HUES6 (cell line): ENCODE measurements around the gene CNNM4.

Experiments
- H3K27ac ChIP-seq: 2 replicates; pipeline ENCODE4 v1.7.0; 2013; ENCODE audit warnings: low read depth, mild to moderate bottlenecking, low read length, inconsistent platforms
- H3K27me3 ChIP-seq: 2 replicates; pipeline ENCODE4 v1.6.1; 2013; ENCODE audit warnings: low read length; ENCODE audit not compliant: control insufficient read depth, insufficient read depth
- H3K36me3 ChIP-seq: 2 replicates; pipeline ENCODE4 v1.6.1; 2013; ENCODE audit warnings: low read length; ENCODE audit not compliant: control insufficient read depth, insufficient read depth
- H3K4me1 ChIP-seq: 2 replicates; pipeline ENCODE4 v1.6.1; 2013; ENCODE audit warnings: low read length; ENCODE audit not compliant: control insufficient read depth, insufficient read depth
- H3K4me3 ChIP-seq: 2 replicates; pipeline ENCODE4 v1.5.1; 2013; ENCODE audit warnings: low read depth, low read length
- H3K9ac ChIP-seq: one replicate; pipeline ENCODE4 v1.6.1; 2013; ENCODE audit warnings: mild to moderate bottlenecking, low read length
- H3K9me3 ChIP-seq: 2 replicates; pipeline ENCODE4 v1.6.1; 2013; ENCODE audit warnings: low read depth, low read length; ENCODE audit not compliant: control insufficient read depth, insufficient read depth

CNNM4 gene

GRCh38 chr2:96760036-96760985 lies at the start of gene CNNM4:
TSS of gene CNNM4 (plus strand) at chr2:96760902. CDS start at chr2:96761000, 98 bp downstream.
- Histone ChIP-seq H3K4me1 (peaks cover 52% of the 10 kb centered on the region), H3K36me3 (no peaks in the 10 kb centered on the region), H3K9me3 (no peaks in the 10 kb centered on the region), H3K9ac (peak within 1 kb of the TSS; percentile 51), H3K27ac (no peak within 1 kb of the TSS), H3K27me3 (peaks cover 4% of the 10 kb centered on the region; the same call in 1 of the 2 replicates), H3K4me3 (peak within 1 kb of the TSS; percentile 85)

- no peaks in the 10 kb centered on the region for H3K27me3 ChIP-seq
- no peaks in the 10 kb centered on the region for H3K9me3 ChIP-seq
- H3K4me1 ChIP-seq = no peaks in the 10 kb centered on the region
- H3K36me3 ChIP-seq = peaks cover 76% of the 10 kb centered on the region
- H3K4me3 ChIP-seq = no peak overlapping the region
- H3K27ac ChIP-seq = no peak overlapping the region
- no peak overlapping the region for H3K9ac ChIP-seq
These were observed 49.7 kb upstream of the CNNM4 start for GRCh38 chr2:96710985-96711384.

- no peak overlapping the region for H3K9ac ChIP-seq
- H3K36me3 ChIP-seq = peaks cover 40% of the 10 kb centered on the region
- no peak overlapping the region for H3K4me3 ChIP-seq
- no peaks in the 10 kb centered on the region for H3K27me3 ChIP-seq
- H3K4me1 ChIP-seq = no peaks in the 10 kb centered on the region
- H3K9me3 ChIP-seq = no peaks in the 10 kb centered on the region
- no peak overlapping the region for H3K27ac ChIP-seq
These were observed 45.0 kb upstream of the CNNM4 start for GRCh38 chr2:96715658-96716057.

GRCh38 chr2:96716388-96716787 lies 44.3 kb upstream of the CNNM4 start:
- H3K27me3 ChIP-seq = no peaks in the 10 kb centered on the region
- H3K36me3 ChIP-seq = peaks cover 33% of the 10 kb centered on the region
- no peak overlapping the region for H3K27ac ChIP-seq

DNA sequence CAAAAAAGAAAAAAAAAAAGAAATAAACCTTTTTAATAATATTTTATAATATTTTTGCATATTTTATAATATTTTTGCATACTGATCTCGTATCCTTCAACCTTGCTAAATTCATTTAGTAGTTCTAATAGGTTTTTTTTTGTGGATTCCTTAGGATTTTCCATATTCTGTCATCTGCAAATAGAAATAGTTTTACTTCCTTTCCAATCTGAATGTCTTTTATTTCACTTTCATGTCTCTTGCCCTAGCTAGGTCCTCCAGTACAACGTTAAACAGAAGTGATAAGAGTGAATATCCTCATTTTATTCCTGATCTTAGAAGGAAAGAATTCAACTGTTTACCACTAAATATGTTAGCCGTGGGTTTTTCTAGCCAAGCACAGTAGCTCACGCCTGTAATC lies 34.6 kb upstream of the CNNM4 start:
- peaks cover 41% of the 10 kb centered on the region for H3K36me3 ChIP-seq
- H3K27ac ChIP-seq = no peak overlapping the region
- H3K9ac ChIP-seq = no peak overlapping the region
- no peak overlapping the region for H3K4me3 ChIP-seq
- no peaks in the 10 kb centered on the region for H3K27me3 ChIP-seq
- no peaks in the 10 kb centered on the region for H3K9me3 ChIP-seq
- H3K4me1 ChIP-seq = no peaks in the 10 kb centered on the region

More at GRCh38 chr2:96716388-96716787, 44.3 kb upstream of the CNNM4 start:
- no peaks in the 10 kb centered on the region for H3K4me1 ChIP-seq
- H3K9me3 ChIP-seq = no peaks in the 10 kb centered on the region
- H3K9ac ChIP-seq = no peak overlapping the region
- no peak overlapping the region for H3K4me3 ChIP-seq

GRCh38 chr2:96727431-96727830 lies 33.3 kb upstream of the CNNM4 start:
- no peak overlapping the region for H3K27ac ChIP-seq
- no peak overlapping the region for H3K9ac ChIP-seq
- no peaks in the 10 kb centered on the region for H3K9me3 ChIP-seq
- H3K4me3 ChIP-seq = no peak overlapping the region
- H3K27me3 ChIP-seq = no peaks in the 10 kb centered on the region
- H3K4me1 ChIP-seq = no peaks in the 10 kb centered on the region
- peaks cover 51% of the 10 kb centered on the region for H3K36me3 ChIP-seq

- Histone ChIP-seq H3K9me3 (no peaks in the 10 kb centered on the region), H3K27ac (no peak overlapping the region), H3K27me3 (no peaks in the 10 kb centered on the region), H3K36me3 (peaks cover 65% of the 10 kb centered on the region), H3K4me3 (no peak overlapping the region), H3K9ac (no peak overlapping the region), H3K4me1 (no peaks in the 10 kb centered on the region)
These were observed 31.0 kb upstream of the CNNM4 start for GRCh38 chr2:96729748-96730147.

DNA sequence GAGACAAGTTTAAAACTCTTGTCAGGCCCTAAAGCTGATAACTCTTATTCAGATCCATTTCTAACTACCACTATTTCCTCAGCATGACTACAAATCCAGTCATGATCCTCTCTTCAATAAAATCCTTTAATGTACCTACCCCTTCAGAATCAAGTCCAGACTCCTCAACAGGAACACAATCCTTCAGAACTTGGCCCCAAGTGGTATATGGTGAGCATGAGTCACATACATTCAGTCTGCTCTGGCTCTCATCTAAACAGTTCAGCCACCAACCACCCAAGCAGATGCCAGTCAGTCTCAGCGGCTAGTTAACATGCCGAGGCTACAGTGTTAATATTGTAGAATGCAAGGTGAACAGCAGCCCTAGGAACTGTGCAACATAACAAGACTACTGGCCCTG lies 30.5 kb upstream of the CNNM4 start:
- Histone ChIP-seq H3K9me3 (no peaks in the 10 kb centered on the region), H3K4me3 (no peak overlapping the region), H3K27ac (no peak overlapping the region), H3K9ac (no peak overlapping the region), H3K27me3 (no peaks in the 10 kb centered on the region), H3K36me3 (peaks cover 70% of the 10 kb centered on the region), H3K4me1 (no peaks in the 10 kb centered on the region)

- no peak overlapping the region for H3K27ac ChIP-seq
- H3K36me3 ChIP-seq = peaks cover 72% of the 10 kb centered on the region
- H3K27me3 ChIP-seq = no peaks in the 10 kb centered on the region
- H3K4me3 ChIP-seq = no peak overlapping the region
- peaks cover under 1% of the 10 kb centered on the region; the same call in 1 of the 2 replicates for H3K4me1 ChIP-seq
- no peaks in the 10 kb centered on the region for H3K9me3 ChIP-seq
- H3K9ac ChIP-seq = no peak overlapping the region
These were observed 26.8 kb upstream of the CNNM4 start for GRCh38 chr2:96733931-96734330.

GRCh38 chr2:96734880-96735583 lies 25.7 kb upstream of the CNNM4 start:
- Histone ChIP-seq H3K36me3 (peaks cover 69% of the 10 kb centered on the region), H3K27ac (no peak overlapping the region), H3K27me3 (no peaks in the 10 kb centered on the region), H3K4me3 (no peak overlapping the region), H3K9ac (no peak overlapping the region), H3K4me1 (peaks cover 3% of the 10 kb centered on the region), H3K9me3 (no peaks in the 10 kb centered on the region)

DNA sequence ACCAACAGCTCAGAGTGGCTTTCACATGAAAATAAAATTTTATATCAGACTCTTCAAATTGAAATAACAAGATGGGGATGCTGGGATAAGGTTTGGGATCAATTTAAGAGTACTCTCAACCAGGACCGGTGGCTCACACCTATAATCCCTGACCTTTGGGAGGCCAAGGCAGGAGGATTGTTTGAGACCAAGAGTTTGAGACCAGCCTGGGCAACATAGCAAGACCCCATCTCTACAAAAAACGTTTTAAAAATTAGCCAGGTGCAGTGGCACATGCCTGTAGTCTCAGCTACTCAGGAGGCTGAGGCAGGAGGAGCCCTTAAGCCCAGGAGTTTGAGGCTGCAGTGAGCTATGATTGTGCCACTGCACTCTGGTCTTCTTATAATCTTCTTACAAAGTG lies 23.5 kb upstream of the CNNM4 start:
- Histone ChIP-seq H3K4me3 (no peak overlapping the region), H3K9me3 (no peaks in the 10 kb centered on the region), H3K9ac (no peak overlapping the region), H3K27me3 (no peaks in the 10 kb centered on the region), H3K4me1 (peaks cover 3% of the 10 kb centered on the region), H3K36me3 (peaks cover 48% of the 10 kb centered on the region), H3K27ac (no peak overlapping the region)
